Neural cell (in vitro differentiated cells): ENCODE results near the gene AP1M2. TPM values are rescaled to one million over a fixed set of nuclear protein-coding genes. Genes with fewer than 3 reads are reported as not detected.

Experiments used
- H2AFZ ChIP-seq: fragments of 200-600, 300-800 bp; sonication (generic), shearing (Covaris generic); 2 replicates; pipeline ENCODE4 v1.6.0; 2014; ENCODE audit warnings: low read depth, mild to moderate bottlenecking, antibody characterized with exemption, low read length, moderate library complexity
- H3F3A ChIP-seq: fragments of 200-600 bp; shearing (Covaris generic); 2 replicates; pipeline ENCODE4 v1.6.1; 2016; ENCODE audit warnings: mild to moderate bottlenecking, moderate library complexity, mixed read lengths, antibody characterized with exemption, low read length; ENCODE audit not compliant: insufficient read depth, poor library complexity, severe bottlenecking
- H3K27ac ChIP-seq: fragments of 200-600, 300-800 bp; sonication (generic), shearing (Covaris generic); 2 replicates; pipeline ENCODE4 v1.5.1; 2014; ENCODE audit warnings: mild to moderate bottlenecking, low read length, moderate library complexity
- H3K27me3 ChIP-seq: fragments of 300-800, 200-600 bp; sonication (generic), shearing (Covaris generic); 2 replicates; pipeline ENCODE4 v1.6.0; 2014; ENCODE audit warnings: mild to moderate bottlenecking, low read depth, low read length, moderate library complexity; ENCODE audit not compliant: insufficient read depth
- H3K36me3 ChIP-seq: fragments of 300-800, 200-600 bp; sonication (generic), shearing (Covaris generic); 2 replicates; pipeline ENCODE4 v1.5.1; 2014; ENCODE audit warnings: mild to moderate bottlenecking, antibody characterized with exemption, low read length, moderate library complexity; ENCODE audit not compliant: insufficient read depth
- H3K4me2 ChIP-seq: fragments of 300-800, 200-600 bp; sonication (generic), shearing (Covaris generic); 2 replicates; pipeline ENCODE4 v1.6.0; 2014; ENCODE audit warnings: mild to moderate bottlenecking, low read length
- H3K4me3 ChIP-seq: fragments of 300-800, 200-600 bp; sonication (generic), shearing (Covaris generic); 2 replicates; pipeline ENCODE4 v1.5.1; 2014; ENCODE audit warnings: mild to moderate bottlenecking, low read length, moderate library complexity
- H3K79me2 ChIP-seq: fragments of 200-600 bp; shearing (Covaris generic); replicated peaks from 2 replicates; pipeline ENCODE4 v1.6.0; 2014; ENCODE audit warnings: mild to moderate bottlenecking, low read length, moderate library complexity; ENCODE audit not compliant: insufficient read depth
- H3K9ac ChIP-seq: fragments of 300-800, 200-600 bp; sonication (generic), shearing (Covaris generic); 2 replicates; pipeline ENCODE4 v1.6.1; 2016; ENCODE audit warnings: mild to moderate bottlenecking, low read length, mixed read lengths
- H3K9me2 ChIP-seq: fragments of 200-600 bp; shearing (Covaris generic); 2 replicates; pipeline ENCODE4 v1.6.1; 2016; ENCODE audit warnings: mild to moderate bottlenecking, low read length, mixed read lengths; ENCODE audit not compliant: insufficient read depth
- H3K9me3 ChIP-seq: fragments of 200-600, 300-800 bp; sonication (generic), shearing (Covaris generic); 2 replicates; pipeline ENCODE4 v1.6.1; 2016; ENCODE audit warnings: mild to moderate bottlenecking, mixed run types, low read length, moderate library complexity, mixed read lengths
- H4K20me1 ChIP-seq: fragments of 200-600 bp; shearing (Covaris generic); 2 replicates; pipeline ENCODE4 v1.6.1; 2016; ENCODE audit warnings: mild to moderate bottlenecking, mixed run types; ENCODE audit not compliant: insufficient read depth
- CTCF ChIP-seq: fragments of 450-650 bp; IDR thresholded peaks from 2 replicates; pipeline ENCODE4 v1.5.1; 2014; ENCODE audit warnings: antibody characterized with exemption, mild to moderate bottlenecking, moderate library complexity; ENCODE audit not compliant: poor library complexity, severe bottlenecking
- EP300 ChIP-seq: fragments of 450-650 bp; conservative IDR thresholded peaks from 2 replicates; pipeline ENCODE4 v1.6.1; 2014; ENCODE audit warnings: antibody characterized with exemption, mild to moderate bottlenecking, moderate library complexity; ENCODE audit not compliant: poor library complexity, severe bottlenecking
- EZH2 ChIP-seq: fragments of 200-600, 300-800 bp; shearing (Covaris generic), sonication (generic); IDR thresholded peaks from 2 replicates; pipeline ENCODE4 v1.6.1; 2014; ENCODE audit warnings: antibody characterized with exemption, low read length, borderline replicate concordance, mild to moderate bottlenecking; ENCODE audit not compliant: insufficient read depth, poor library complexity, severe bottlenecking
- MXI1 ChIP-seq: fragments of 450-650 bp; conservative IDR thresholded peaks from 2 replicates; pipeline ENCODE4 v1.6.1; 2014; ENCODE audit warnings: antibody characterized with exemption, mild to moderate bottlenecking; ENCODE audit not compliant: poor library complexity, severe bottlenecking
- POLR2AphosphoS5 ChIP-seq: IDR thresholded peaks from 2 replicates; pipeline ENCODE4 v1.6.1; 2012
- RAD21 ChIP-seq: fragments of 450-650 bp; conservative IDR thresholded peaks from 2 replicates; pipeline ENCODE4 v1.6.1; 2014; ENCODE audit warnings: antibody characterized with exemption, mild to moderate bottlenecking, moderate library complexity
- SMC3 ChIP-seq: fragments of 450-650 bp; conservative IDR thresholded peaks from 2 replicates; pipeline ENCODE4 v1.6.1; 2014; ENCODE audit warnings: antibody characterized with exemption, mild to moderate bottlenecking, moderate library complexity; ENCODE audit not compliant: poor library complexity
- TAF1 ChIP-seq: IDR thresholded peaks from 2 replicates; pipeline ENCODE4 v1.6.1; 2012; ENCODE audit warnings: low read depth
- polyA plus RNA-seq: library from polyadenylated mRNA; depleted of rRNA; stranded (reverse); fragments of >200 nt; gene quantifications from 2 replicates; pipeline ENCODE4 v1.2.3, GENCODE V29; 2014
- TF ChIP-seq, protein P1 (sequence below): IDR thresholded peaks from 2 replicates; pipeline ENCODE4 v1.6.1; 2012; ENCODE audit warnings: borderline replicate concordance

Gene AP1M2
- polyA plus RNA-seq, 1 donor from 2014 or later = 0.38 TPM

GRCh38 chr19:10554760-10555609 is 32.1 kb downstream of the AP1M2 start:
- Histone ChIP-seq H2AFZ (no peak overlapping the region), H3K79me2 (no peaks in the 10 kb centered on the region), H3K9me3 (no peaks in the 10 kb centered on the region), H4K20me1 (no peaks in the 10 kb centered on the region), H3K9me2 (no peaks in the 10 kb centered on the region), H3K27me3 (no peaks in the 10 kb centered on the region), H3K4me2 (no peak overlapping the region), H3K9ac (no peak overlapping the region), H3F3A (no peaks in the 10 kb centered on the region), H3K36me3 (peaks cover 7% of the 10 kb centered on the region), H3K4me3 (no peak overlapping the region), H3K27ac (no peak overlapping the region)
- TF ChIP-seq EP300 (no peak), POLR2AphosphoS5 (no peak), EZH2 (no peak), RAD21 (no peak), TAF1 (no peak), SMC3 (no peak), CTCF (no peak), MXI1 (no peak)
- TF ChIP-seq, protein P1, sequence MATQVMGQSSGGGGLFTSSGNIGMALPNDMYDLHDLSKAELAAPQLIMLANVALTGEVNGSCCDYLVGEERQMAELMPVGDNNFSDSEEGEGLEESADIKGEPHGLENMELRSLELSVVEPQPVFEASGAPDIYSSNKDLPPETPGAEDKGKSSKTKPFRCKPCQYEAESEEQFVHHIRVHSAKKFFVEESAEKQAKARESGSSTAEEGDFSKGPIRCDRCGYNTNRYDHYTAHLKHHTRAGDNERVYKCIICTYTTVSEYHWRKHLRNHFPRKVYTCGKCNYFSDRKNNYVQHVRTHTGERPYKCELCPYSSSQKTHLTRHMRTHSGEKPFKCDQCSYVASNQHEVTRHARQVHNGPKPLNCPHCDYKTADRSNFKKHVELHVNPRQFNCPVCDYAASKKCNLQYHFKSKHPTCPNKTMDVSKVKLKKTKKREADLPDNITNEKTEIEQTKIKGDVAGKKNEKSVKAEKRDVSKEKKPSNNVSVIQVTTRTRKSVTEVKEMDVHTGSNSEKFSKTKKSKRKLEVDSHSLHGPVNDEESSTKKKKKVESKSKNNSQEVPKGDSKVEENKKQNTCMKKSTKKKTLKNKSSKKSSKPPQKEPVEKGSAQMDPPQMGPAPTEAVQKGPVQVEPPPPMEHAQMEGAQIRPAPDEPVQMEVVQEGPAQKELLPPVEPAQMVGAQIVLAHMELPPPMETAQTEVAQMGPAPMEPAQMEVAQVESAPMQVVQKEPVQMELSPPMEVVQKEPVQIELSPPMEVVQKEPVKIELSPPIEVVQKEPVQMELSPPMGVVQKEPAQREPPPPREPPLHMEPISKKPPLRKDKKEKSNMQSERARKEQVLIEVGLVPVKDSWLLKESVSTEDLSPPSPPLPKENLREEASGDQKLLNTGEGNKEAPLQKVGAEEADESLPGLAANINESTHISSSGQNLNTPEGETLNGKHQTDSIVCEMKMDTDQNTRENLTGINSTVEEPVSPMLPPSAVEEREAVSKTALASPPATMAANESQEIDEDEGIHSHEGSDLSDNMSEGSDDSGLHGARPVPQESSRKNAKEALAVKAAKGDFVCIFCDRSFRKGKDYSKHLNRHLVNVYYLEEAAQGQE = no peak

- H3K9me2 ChIP-seq = no peaks in the 10 kb centered on the region
- H3F3A ChIP-seq = no peaks in the 10 kb centered on the region
- no peaks in the 10 kb centered on the region for H4K20me1 ChIP-seq
- no peak overlapping the region for H3K4me2 ChIP-seq
- no peaks in the 10 kb centered on the region for H3K9me3 ChIP-seq
- no peak overlapping the region for H3K4me3 ChIP-seq
- no peak overlapping the region for H2AFZ ChIP-seq
- no peak overlapping the region for H3K27ac ChIP-seq
- no peak overlapping the region for H3K9ac ChIP-seq
- TF ChIP-seq CTCF = no peak
- TF ChIP-seq SMC3 = no peak
- no peak for TF ChIP-seq POLR2AphosphoS5
- TF ChIP-seq MXI1 = no peak
- TF ChIP-seq RAD21 = no peak
- no peak for TF ChIP-seq EP300
- no peak for TF ChIP-seq EZH2
- TF ChIP-seq, protein P1 = no peak
- no peak for TF ChIP-seq TAF1
- H3K36me3 ChIP-seq = peaks cover 7% of the 10 kb centered on the region
- no peaks in the 10 kb centered on the region for H3K27me3 ChIP-seq
- H3K79me2 ChIP-seq = no peaks in the 10 kb centered on the region
Observed at GRCh38 chr19:10553943-10554381, 33.1 kb downstream of the AP1M2 start.
